Measurements from ENCODE around the gene HLA-F. TPM values are rescaled to one million over a fixed set of nuclear protein-coding genes. Genes with fewer than 3 reads are reported as not detected.

HLA-F gene
- 3.5 to 5.1 TPM (median 4.4 TPM) in 5 replicates for total RNA-seq (2022; extraction: Qiagen RNA extraction; ENCODE audit: low read depth)

GRCh38 chr6:29723262-29723665 is at the start of gene HLA-F:
TSS of gene HLA-F (plus strand) at chr6:29723434. CDS start at chr6:29723464, 30 bp downstream.

GRCh38 chr6:29680904-29681303 is 42.3 kb upstream of the HLA-F start, which contains the start of gene ZFP57:
TSS of gene ZFP57 (minus strand) at chr6:29681152. CDS start at chr6:29677003, 4,149 bp downstream.

Other genes with a start within 250 kb of the HLA-F start
- gene MAS1L, start 235.5 kb upstream of the HLA-F start, total RNA-seq (2022; extraction: Qiagen RNA extraction; ENCODE audit: low read depth), result not detected in 5 replicates
- gene UBD, start 163.7 kb upstream of the HLA-F start, total RNA-seq (2022; extraction: Qiagen RNA extraction; ENCODE audit: low read depth), result 0.38 to 0.73 TPM (median 0.47 TPM) in 5 replicates
- not detected in 5 replicates for gene OR2H2, start 138.3 kb upstream of the HLA-F start, total RNA-seq (2022; extraction: Qiagen RNA extraction; ENCODE audit: low read depth)
- gene GABBR1, start 90.3 kb upstream of the HLA-F start, total RNA-seq (2022; extraction: Qiagen RNA extraction; ENCODE audit: low read depth), result 2.8 to 6.4 TPM (median 4.7 TPM) in 5 replicates
- not detected in 5 replicates for gene MOG, start 66.3 kb upstream of the HLA-F start, total RNA-seq (2022; extraction: Qiagen RNA extraction; ENCODE audit: low read depth)
- not detected in 5 replicates for gene ZFP57, start 42.3 kb upstream of the HLA-F start, total RNA-seq (2022; extraction: Qiagen RNA extraction; ENCODE audit: low read depth)
- gene HLA-G, start 104.4 kb downstream of the HLA-F start, total RNA-seq (2022; extraction: Qiagen RNA extraction; ENCODE audit: low read depth), result 0.13 TPM in 1 of 5 replicates, not detected in the others
- 113 to 153 TPM (median 141 TPM) in 5 replicates for gene HLA-A, start 219.1 kb downstream of the HLA-F start, total RNA-seq (2022; extraction: Qiagen RNA extraction; ENCODE audit: low read depth)

Measured in A549 treated with RU486 at 1 μM for 4 hours (cell line).